NB4 (cell line): ENCODE measurements around the gene FOXP1.

Source experiments
- DNase-seq: peaks from one replicate; pipeline ENCODE4 v3.0.0; 2010; ENCODE audit warnings: low read depth
- H3K4me3 ChIP-seq: one replicate; pipeline ENCODE4 v1.5.1; 2011; ENCODE audit warnings: mild to moderate bottlenecking, low read depth, low read length, moderate library complexity
- MAX ChIP-seq: IDR thresholded peaks from 2 replicates; pipeline ENCODE4 v1.6.1; 2011; ENCODE audit warnings: low read depth, low read length
- MYC ChIP-seq: IDR thresholded peaks from 2 replicates; pipeline ENCODE4 v1.6.1; 2011; ENCODE audit warnings: low read depth, low read length
- POLR2A ChIP-seq: IDR thresholded peaks from 2 replicates; pipeline ENCODE4 v1.6.1; 2011; ENCODE audit warnings: mild to moderate bottlenecking; ENCODE audit not compliant: insufficient read length; ENCODE audit errors: extremely low read depth
- TF ChIP-seq, protein P1 (sequence below): IDR thresholded peaks from one replicate; pipeline ENCODE4 v1.5.1; 2012; ENCODE audit warnings: low read depth, low read length

FOXP1 gene

DNA sequence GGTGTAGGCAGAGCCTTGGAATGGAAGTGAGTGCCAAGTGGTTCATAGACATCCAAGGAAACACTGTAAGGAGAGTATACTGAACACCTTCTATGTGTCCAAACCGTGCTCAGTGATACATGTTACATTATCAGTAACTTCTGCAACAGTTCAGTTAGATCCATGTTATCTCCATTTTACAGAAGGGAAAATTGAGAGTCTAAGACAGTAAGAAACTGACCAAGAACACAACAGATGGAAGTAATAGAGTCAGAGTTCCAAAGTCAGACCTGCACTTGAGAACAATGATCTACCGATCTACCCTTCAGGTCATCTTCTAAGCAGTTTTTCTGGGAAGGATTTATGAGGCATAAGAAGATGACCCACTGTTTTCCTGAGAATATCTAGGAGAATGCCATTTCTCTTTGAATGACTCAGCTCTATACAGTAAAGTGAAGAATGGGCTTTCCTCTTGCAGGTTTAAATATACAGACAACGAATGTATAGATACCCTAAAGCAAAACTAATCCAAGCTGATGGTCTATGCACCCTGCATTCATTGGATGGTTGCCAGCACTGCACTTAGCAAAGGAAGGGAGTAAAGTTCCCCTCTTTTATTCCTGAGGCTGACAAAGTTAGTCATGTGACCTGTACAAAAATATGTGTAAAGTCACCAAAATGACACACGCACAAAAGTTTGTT is 667.0 kb downstream of the FOXP1 start:
- no peak overlapping the region for H3K4me3 ChIP-seq
- TF ChIP-seq POLR2A (no peak), MYC (no peak), MAX (no peak)
- DNase-seq: peak; percentile 1

DNA sequence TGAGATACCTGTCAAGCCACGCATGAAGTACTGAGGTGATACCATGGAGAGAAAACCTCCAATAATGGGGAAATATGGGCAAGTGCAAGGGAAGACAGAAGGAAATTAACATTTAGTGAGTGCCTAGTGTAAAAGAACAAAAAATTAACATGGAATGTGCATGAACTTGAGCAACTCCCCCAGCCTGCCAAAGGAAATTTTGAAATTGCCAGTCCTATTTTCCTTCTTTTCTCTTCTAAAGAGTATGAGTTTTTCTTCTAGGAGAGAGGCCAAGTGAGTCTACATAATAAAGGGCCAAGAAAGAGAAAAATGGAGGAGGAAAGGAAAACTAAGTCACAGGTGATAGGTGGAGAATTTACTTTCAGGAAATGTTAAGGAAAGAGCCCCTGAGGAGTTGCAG is 668.7 kb downstream of the FOXP1 start:
- TF ChIP-seq POLR2A (no peak), MYC (no peak), MAX (no peak)
- TF ChIP-seq, protein P1, sequence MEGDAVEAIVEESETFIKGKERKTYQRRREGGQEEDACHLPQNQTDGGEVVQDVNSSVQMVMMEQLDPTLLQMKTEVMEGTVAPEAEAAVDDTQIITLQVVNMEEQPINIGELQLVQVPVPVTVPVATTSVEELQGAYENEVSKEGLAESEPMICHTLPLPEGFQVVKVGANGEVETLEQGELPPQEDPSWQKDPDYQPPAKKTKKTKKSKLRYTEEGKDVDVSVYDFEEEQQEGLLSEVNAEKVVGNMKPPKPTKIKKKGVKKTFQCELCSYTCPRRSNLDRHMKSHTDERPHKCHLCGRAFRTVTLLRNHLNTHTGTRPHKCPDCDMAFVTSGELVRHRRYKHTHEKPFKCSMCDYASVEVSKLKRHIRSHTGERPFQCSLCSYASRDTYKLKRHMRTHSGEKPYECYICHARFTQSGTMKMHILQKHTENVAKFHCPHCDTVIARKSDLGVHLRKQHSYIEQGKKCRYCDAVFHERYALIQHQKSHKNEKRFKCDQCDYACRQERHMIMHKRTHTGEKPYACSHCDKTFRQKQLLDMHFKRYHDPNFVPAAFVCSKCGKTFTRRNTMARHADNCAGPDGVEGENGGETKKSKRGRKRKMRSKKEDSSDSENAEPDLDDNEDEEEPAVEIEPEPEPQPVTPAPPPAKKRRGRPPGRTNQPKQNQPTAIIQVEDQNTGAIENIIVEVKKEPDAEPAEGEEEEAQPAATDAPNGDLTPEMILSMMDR: no peak

DNA sequence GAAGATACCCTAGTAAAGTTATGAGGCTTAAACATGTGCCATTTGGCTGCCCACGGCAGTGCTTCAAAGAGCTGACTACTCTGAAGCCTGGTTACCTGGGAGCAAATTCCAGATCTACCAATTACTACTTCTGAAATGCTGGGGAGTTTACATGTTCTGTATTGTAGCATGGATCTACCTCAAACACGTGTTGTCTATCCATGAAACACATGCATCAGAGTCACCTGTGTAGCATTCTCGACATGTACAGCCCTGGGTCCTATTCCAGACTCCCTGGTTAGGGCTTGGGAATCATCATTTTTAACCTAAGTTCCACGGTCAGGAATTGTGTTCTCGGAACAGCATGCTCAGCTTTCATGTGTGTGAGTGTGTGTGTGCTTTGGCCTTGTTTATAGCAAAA is 671.8 kb downstream of the FOXP1 start:
- no peak for TF ChIP-seq POLR2A
- TF ChIP-seq, protein P1: no peak
- no peak for TF ChIP-seq MYC
- TF ChIP-seq MAX: no peak
- no peak for DNase-seq
- no peak overlapping the region for H3K4me3 ChIP-seq

More for the DNA sequence above, 668.7 kb downstream of the FOXP1 start:
- DNase-seq: no peak
- H3K4me3 ChIP-seq: no peak overlapping the region

DNA sequence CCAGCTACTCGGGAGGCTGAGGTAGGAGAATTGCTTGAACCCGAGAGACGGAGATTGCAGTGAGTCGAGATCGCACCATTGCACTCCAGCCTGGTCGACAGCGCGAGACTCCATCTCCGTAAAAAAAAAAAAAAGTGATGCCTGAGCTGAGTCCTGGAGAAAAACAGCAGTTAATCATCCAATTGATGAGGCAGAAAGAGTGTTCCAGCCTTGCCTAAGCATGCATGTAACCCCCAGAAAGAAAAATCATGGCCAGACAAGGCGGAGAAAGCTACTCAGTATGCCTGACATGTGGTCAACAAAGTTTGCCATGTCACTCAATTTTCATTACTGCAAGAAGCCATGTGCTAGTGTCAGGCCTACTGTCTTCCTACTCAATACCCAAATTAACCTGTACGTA is 678.0 kb downstream of the FOXP1 start:
- DNase-seq: no peak
- no peak overlapping the region for H3K4me3 ChIP-seq
- TF ChIP-seq, protein P1: no peak
- TF ChIP-seq MYC (no peak), POLR2A (no peak), MAX (no peak)
